Activated T-cell treated with anti-CD3 and anti-CD28 coated beads, Interleukin-2, amount 50 U/mL, for 48 hours (primary cell): Measurements from ENCODE around the gene LRFN5.
"Not testable (repeated sequence)": the region's sequence is repeated elsewhere in the genome, so short reads cannot be mapped to it uniquely, and the experiment has no call there.

Experiments used
- DNase-seq, 2 experiments: peaks; one replicate each; pipeline ENCODE4 v3.0.0-alpha.2; 2020

The LRFN5 gene

GRCh38 chr14:41900644-41901043 is 294.0 kb downstream of the LRFN5 start:
- DNase-seq: no peak

GRCh38 chr14:41901089-41901488 is 294.4 kb downstream of the LRFN5 start:
- DNase-seq: no peak

- no peak for DNase-seq
Observed at GRCh38 chr14:41905394-41905964, 298.8 kb downstream of the LRFN5 start.

GRCh38 chr14:41911155-41911554 is 304.5 kb downstream of the LRFN5 start:
- not testable (repeated sequence) for DNase-seq

- no peak for DNase-seq
Observed at GRCh38 chr14:41913398-41913797, 306.7 kb downstream of the LRFN5 start.

GRCh38 chr14:41915732-41916131 is 309.1 kb downstream of the LRFN5 start:
- no peak for DNase-seq

- no peak for DNase-seq
Observed at GRCh38 chr14:41916313-41916712, 309.6 kb downstream of the LRFN5 start.

- no peak for DNase-seq
Observed at GRCh38 chr14:41925409-41925808, 318.7 kb downstream of the LRFN5 start.

- no peak for DNase-seq
Observed at GRCh38 chr14:41950428-41951151, 343.9 kb downstream of the LRFN5 start.
